Measurements from ENCODE around the gene HIP1. TPM values are rescaled to one million over a fixed set of nuclear protein-coding genes. Genes with fewer than 3 reads are reported as not detected.

HIP1 gene
- total RNA-seq, 1 experiment from 2014 or later = 13.7 TPM

- H3K27me3 ChIP-seq (replicated peaks; ENCODE audit: control insufficient read depth, insufficient read depth, low read length) = no peaks in the 10 kb centered on the region
- intact Hi-C loops (cut with micrococcal nuclease; ENCODE audit: unreplicated experiment) = no loop called here
- Mint-ChIP-seq H3K4me1 (ENCODE audit: low read depth, unreplicated experiment) (no peaks in the 10 kb centered on the region), H3K9me3 (ENCODE audit: unreplicated experiment) (peaks cover 12% of the 10 kb centered on the region), H3K27me3 (ENCODE audit: insufficient read depth, unreplicated experiment) (no peaks in the 10 kb centered on the region), H3K4me3 (ENCODE audit: unreplicated experiment) (no peak overlapping the region), H3K36me3 (ENCODE audit: insufficient read depth, unreplicated experiment) (peaks cover 4% of the 10 kb centered on the region), H3K27ac (ENCODE audit: unreplicated experiment) (no peak overlapping the region)
- no peak for TF ChIP-seq CTCF (IDR thresholded peaks at IDR 0.05; ENCODE audit: insufficient read depth in 1 of 2, low read depth in 1 of 2, low read length in 1 of 2, severe bottlenecking in 1 of 2, unreplicated experiment in 1 of 2)
- DNase-seq = no peak
- BruUV-seq (replicated peaks) = no TSS peak
- no peaks in the 10 kb centered on the region for H3K36me3 ChIP-seq (ENCODE audit: control insufficient read depth, insufficient read depth, low read length)
- H3K4me1 ChIP-seq = no peaks in the 10 kb centered on the region
- ChIA-PET POLR2A (no interaction called here), CTCF (no interaction called here)
- H3K4me3 ChIP-seq (ENCODE audit: low read depth, low read length) = no peak overlapping the region
- H3K9me3 ChIP-seq = peaks cover 4% of the 10 kb centered on the region; the same call in 1 of the 2 replicates
Measured at GRCh38 chr7:75679060-75679459, 59.7 kb downstream of the HIP1 start.

GRCh38 chr7:75669579-75669978, 69.2 kb downstream of the HIP1 start:
- no peak overlapping the region for H3K27ac Mint-ChIP-seq (ENCODE audit: unreplicated experiment)

GRCh38 chr7:75667938-75668337, 70.8 kb downstream of the HIP1 start:
- POLR2A ChIA-PET = no interaction called here
- CTCF ChIA-PET = no interaction called here
- H3K9me3 ChIP-seq = no peaks in the 10 kb centered on the region
- no peak for TF ChIP-seq CTCF (IDR thresholded peaks at IDR 0.05; ENCODE audit: insufficient read depth in 1 of 2, low read depth in 1 of 2, low read length in 1 of 2, severe bottlenecking in 1 of 2, unreplicated experiment in 1 of 2)
- Mint-ChIP-seq H3K4me3 (ENCODE audit: unreplicated experiment) (no peak overlapping the region), H3K9me3 (ENCODE audit: unreplicated experiment) (no peaks in the 10 kb centered on the region), H3K27ac (ENCODE audit: unreplicated experiment) (no peak overlapping the region), H3K27me3 (ENCODE audit: insufficient read depth, unreplicated experiment) (no peaks in the 10 kb centered on the region), H3K4me1 (ENCODE audit: low read depth, unreplicated experiment) (no peaks in the 10 kb centered on the region), H3K36me3 (ENCODE audit: insufficient read depth, unreplicated experiment) (no peaks in the 10 kb centered on the region)
- no peaks in the 10 kb centered on the region for H3K27me3 ChIP-seq (replicated peaks; ENCODE audit: control insufficient read depth, insufficient read depth, low read length)
- H3K36me3 ChIP-seq (ENCODE audit: control insufficient read depth, insufficient read depth, low read length) = no peaks in the 10 kb centered on the region
- no TSS peak for BruUV-seq (replicated peaks)
- no peaks in the 10 kb centered on the region for H3K4me1 ChIP-seq
- DNase-seq = no peak
- intact Hi-C loops (cut with micrococcal nuclease; ENCODE audit: unreplicated experiment) = no loop called here
- no peak overlapping the region for H3K4me3 ChIP-seq (ENCODE audit: low read depth, low read length)

More at GRCh38 chr7:75669579-75669978, 69.2 kb downstream of the HIP1 start:
- H3K27me3 ChIP-seq (replicated peaks; ENCODE audit: control insufficient read depth, insufficient read depth, low read length) = no peaks in the 10 kb centered on the region
- H3K4me3 ChIP-seq (ENCODE audit: low read depth, low read length) = no peak overlapping the region
- H3K9me3 ChIP-seq = no peaks in the 10 kb centered on the region
- POLR2A ChIA-PET = no interaction called here
- Mint-ChIP-seq H3K9me3 (ENCODE audit: unreplicated experiment) (peaks cover 3% of the 10 kb centered on the region), H3K27me3 (ENCODE audit: insufficient read depth, unreplicated experiment) (no peaks in the 10 kb centered on the region), H3K36me3 (ENCODE audit: insufficient read depth, unreplicated experiment) (no peaks in the 10 kb centered on the region), H3K4me1 (ENCODE audit: low read depth, unreplicated experiment) (no peaks in the 10 kb centered on the region), H3K4me3 (ENCODE audit: unreplicated experiment) (no peak overlapping the region)
- CTCF ChIA-PET = interaction anchor here (0.6 kb wide), 1 partner anchor 185 kb away, joined by 18 read pairs; no protein-coding TSS in a partner anchor
- intact Hi-C loops (cut with micrococcal nuclease; ENCODE audit: unreplicated experiment) = no loop called here
- no peaks in the 10 kb centered on the region for H3K36me3 ChIP-seq (ENCODE audit: control insufficient read depth, insufficient read depth, low read length)
- TF ChIP-seq CTCF (IDR thresholded peaks at IDR 0.05; ENCODE audit: insufficient read depth in 1 of 2, low read depth in 1 of 2, low read length in 1 of 2, severe bottlenecking in 1 of 2, unreplicated experiment in 1 of 2) = no peak
- H3K4me1 ChIP-seq = no peaks in the 10 kb centered on the region
- no peak for DNase-seq
- BruUV-seq (replicated peaks) = no TSS peak

All from Caco-2 (cell line).